Trophoblast cell (in vitro differentiated cells and primary cell): Measurements from ENCODE around the gene ETS2.

Experiments
- DNase-seq, 2 donors: peaks; one replicate each; pipeline ENCODE4 v3.0.0-alpha.2; 2016
- H2AFZ ChIP-seq: 2 replicates; pipeline ENCODE4 v1.6.1; 2013; ENCODE audit warnings: low read length, moderate library complexity, mild to moderate bottlenecking; ENCODE audit not compliant: insufficient read depth, poor library complexity
- H2AK5ac ChIP-seq: 2 replicates; pipeline ENCODE4 v1.6.1; 2013; ENCODE audit warnings: mild to moderate bottlenecking, low read length
- H2BK120ac ChIP-seq: 2 replicates; pipeline ENCODE4 v1.6.1; 2013; ENCODE audit warnings: low read length, mild to moderate bottlenecking, moderate library complexity; ENCODE audit not compliant: insufficient read depth, poor library complexity
- H2BK12ac ChIP-seq: 2 replicates; pipeline ENCODE4 v1.6.1; 2013; ENCODE audit warnings: mild to moderate bottlenecking, low read length, moderate library complexity
- H2BK5ac ChIP-seq: 2 replicates; pipeline ENCODE4 v1.6.1; 2013; ENCODE audit warnings: low read length, low read depth, moderate library complexity, mild to moderate bottlenecking; ENCODE audit not compliant: poor library complexity
- H3K14ac ChIP-seq: 2 replicates; pipeline ENCODE4 v1.6.1; 2013; ENCODE audit warnings: mild to moderate bottlenecking, low read length
- H3K18ac ChIP-seq: 2 replicates; pipeline ENCODE4 v1.6.1; 2013; ENCODE audit warnings: mild to moderate bottlenecking, low read length
- H3K23ac ChIP-seq: 2 replicates; pipeline ENCODE4 v1.6.1; 2013; ENCODE audit warnings: low read length
- H3K27ac ChIP-seq: 2 replicates; pipeline ENCODE4 v1.5.1; 2013; ENCODE audit warnings: low read depth, mild to moderate bottlenecking, inconsistent platforms, low read length, moderate library complexity
- H3K27me3 ChIP-seq: 2 replicates; pipeline ENCODE4 v1.6.1; 2013; ENCODE audit warnings: inconsistent platforms, mild to moderate bottlenecking, low read length, moderate library complexity; ENCODE audit not compliant: insufficient read depth
- H3K36me3 ChIP-seq, 2 experiments: 1 replicate in 1 of 2; 2 replicates in 1 of 2; pipeline ENCODE4 v1.6.1; 2013; ENCODE audit warnings: low read length in 2 of 2, mild to moderate bottlenecking in 2 of 2, moderate library complexity in 1 of 2; ENCODE audit not compliant: insufficient read depth in 2 of 2, control insufficient read depth in 1 of 2
- H3K4ac ChIP-seq: 2 replicates; pipeline ENCODE4 v1.6.1; 2013; ENCODE audit warnings: low read depth, mild to moderate bottlenecking, low read length, moderate library complexity
- H3K4me1 ChIP-seq, 2 experiments: 1 replicate in 1 of 2; 2 replicates in 1 of 2; pipeline ENCODE4 v1.6.1; 2013; ENCODE audit warnings: low read length in 2 of 2, mild to moderate bottlenecking in 2 of 2, moderate library complexity in 1 of 2; ENCODE audit not compliant: insufficient read depth in 2 of 2, control insufficient read depth in 1 of 2
- H3K4me2 ChIP-seq: 2 replicates; pipeline ENCODE4 v1.6.1; 2013; ENCODE audit warnings: inconsistent platforms, mild to moderate bottlenecking, low read length, moderate library complexity
- H3K4me3 ChIP-seq: 2 replicates; pipeline ENCODE4 v1.5.1; 2013; ENCODE audit warnings: mild to moderate bottlenecking, low read depth, low read length, inconsistent platforms
- H3K79me1 ChIP-seq: one replicate; pipeline ENCODE4 v1.6.1; 2013; ENCODE audit warnings: low read length
- H3K79me2 ChIP-seq: 2 replicates; pipeline ENCODE4 v1.6.1; 2013; ENCODE audit warnings: low read length, mild to moderate bottlenecking; ENCODE audit not compliant: control insufficient read depth, insufficient read depth, poor library complexity
- H3K9ac ChIP-seq: 2 replicates; pipeline ENCODE4 v1.6.1; 2013; ENCODE audit warnings: mild to moderate bottlenecking, low read length
- H3K9me3 ChIP-seq: 2 replicates; pipeline ENCODE4 v1.6.1; 2013; ENCODE audit warnings: low read depth, mild to moderate bottlenecking, control low read depth, inconsistent platforms, low read length; ENCODE audit not compliant: insufficient read depth
- H4K12ac ChIP-seq: 2 replicates; pipeline ENCODE4 v1.6.1; 2013; ENCODE audit warnings: low read depth, mild to moderate bottlenecking, low read length, moderate library complexity
- H4K8ac ChIP-seq: 2 replicates; pipeline ENCODE4 v1.6.1; 2013; ENCODE audit warnings: low read depth, mild to moderate bottlenecking, low read length, moderate library complexity
- H4K91ac ChIP-seq: one replicate; pipeline ENCODE4 v1.6.1; 2013; ENCODE audit warnings: low read depth, mild to moderate bottlenecking, low read length, moderate library complexity
- WGBS: extraction: QIAGEN DNeasy Blood & Tissue Kit; methylation state at CpG from one replicate; pipeline ENCODE4 v1.1.7; 2013; ENCODE audit warnings: missing lambda C conversion rate; ENCODE audit not compliant: insufficient read length, insufficient coverage; ENCODE audit errors: extremely low coverage; 5-methylcytosine and 5-hydroxymethylcytosine counted together

ETS2 gene

GRCh38 chr21:38790961-38791360 lies 14.8 kb upstream of the ETS2 start:
- no peak overlapping the region for H3K27ac ChIP-seq

DNA sequence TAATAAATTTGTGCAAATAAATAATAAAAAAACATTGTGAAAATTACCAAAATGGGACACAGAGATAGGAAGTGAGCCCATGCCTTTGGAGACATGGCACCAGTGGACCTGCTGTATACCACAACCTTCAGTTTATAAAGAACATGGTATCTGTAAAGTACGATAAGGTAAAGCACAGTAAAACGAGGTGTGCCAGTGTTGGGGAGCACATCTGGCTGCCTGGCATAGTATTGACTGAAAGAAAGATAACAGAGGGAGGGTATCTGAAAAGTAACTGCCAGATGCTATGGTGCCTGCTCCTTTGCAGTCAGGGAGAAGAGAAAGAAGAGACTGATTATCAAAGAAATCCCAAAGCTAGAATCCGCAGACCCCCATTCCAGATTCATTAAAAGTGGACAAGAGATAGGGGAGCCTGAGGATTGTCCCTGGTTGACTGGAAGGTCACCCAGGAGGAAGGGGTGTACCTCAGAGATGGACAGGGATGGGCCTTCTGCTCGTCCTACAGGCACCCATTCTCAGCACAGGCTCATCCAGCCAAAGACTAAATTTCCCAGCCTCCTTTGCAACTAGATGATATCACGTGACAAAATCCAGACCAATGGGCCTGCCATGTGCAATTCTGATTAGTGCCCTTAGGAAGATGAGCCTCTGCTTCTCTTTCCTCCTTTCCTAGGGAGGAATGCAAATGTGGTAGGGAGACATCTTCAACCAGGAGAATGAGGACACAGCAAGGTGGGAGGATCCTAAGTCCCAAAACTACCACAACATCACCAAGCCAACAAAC lies 12.9 kb upstream of the ETS2 start:
- H3K9me3 ChIP-seq = no peaks in the 10 kb centered on the region
- no CpG with 5 or more reads among the region's 5 CpGs for WGBS
- H3K9ac ChIP-seq = no peak overlapping the region
- no peak overlapping the region for H3K14ac ChIP-seq
- no peak overlapping the region for H2AFZ ChIP-seq
- H3K4me2 ChIP-seq = no peak overlapping the region
- no peaks in the 10 kb centered on the region for H3K36me3 ChIP-seq
- H2BK120ac ChIP-seq = no peak overlapping the region
- no peaks in the 10 kb centered on the region for H3K27me3 ChIP-seq
- no peak for DNase-seq
- no peak overlapping the region for H4K12ac ChIP-seq
- no peak overlapping the region for H2BK5ac ChIP-seq
- no peaks in the 10 kb centered on the region for H3K79me2 ChIP-seq
- no peak overlapping the region for H4K8ac ChIP-seq
- no peak overlapping the region for H3K18ac ChIP-seq
- peaks cover 9% of the 10 kb centered on the region for H3K79me1 ChIP-seq
- H3K4me1 ChIP-seq = peaks cover 11 to 24% of the 10 kb centered on the region in 2 experiments
- H3K27ac ChIP-seq = no peak overlapping the region
- no peak overlapping the region for H2AK5ac ChIP-seq
- no peak overlapping the region for H2BK12ac ChIP-seq
- no peak overlapping the region for H3K4me3 ChIP-seq
- H4K91ac ChIP-seq = no peak overlapping the region
- no peak overlapping the region for H3K23ac ChIP-seq
- H3K4ac ChIP-seq = no peak overlapping the region

More at GRCh38 chr21:38790961-38791360, 14.8 kb upstream of the ETS2 start:
- Histone ChIP-seq H3K4me1 (peaks cover 5 to 14% of the 10 kb centered on the region in 2 experiments), H4K8ac (no peak overlapping the region), H4K12ac (no peak overlapping the region), H3K79me2 (no peaks in the 10 kb centered on the region), H2AFZ (no peak overlapping the region), H3K14ac (no peak overlapping the region), H3K9me3 (no peaks in the 10 kb centered on the region), H3K36me3 (no peaks in the 10 kb centered on the region), H4K91ac (no peak overlapping the region), H2BK5ac (no peak overlapping the region), H3K4me3 (no peak overlapping the region), H3K4ac (no peak overlapping the region), H2BK12ac (no peak overlapping the region), H3K4me2 (no peak overlapping the region), H2BK120ac (no peak overlapping the region), H2AK5ac (no peak overlapping the region), H3K27me3 (no peaks in the 10 kb centered on the region), H3K23ac (no peak overlapping the region), H3K18ac (no peak overlapping the region), H3K9ac (no peak overlapping the region), H3K79me1 (peaks cover 2% of the 10 kb centered on the region)
- DNase-seq = no peak
- no CpG with 5 or more reads among the region's 4 CpGs for WGBS

DNA sequence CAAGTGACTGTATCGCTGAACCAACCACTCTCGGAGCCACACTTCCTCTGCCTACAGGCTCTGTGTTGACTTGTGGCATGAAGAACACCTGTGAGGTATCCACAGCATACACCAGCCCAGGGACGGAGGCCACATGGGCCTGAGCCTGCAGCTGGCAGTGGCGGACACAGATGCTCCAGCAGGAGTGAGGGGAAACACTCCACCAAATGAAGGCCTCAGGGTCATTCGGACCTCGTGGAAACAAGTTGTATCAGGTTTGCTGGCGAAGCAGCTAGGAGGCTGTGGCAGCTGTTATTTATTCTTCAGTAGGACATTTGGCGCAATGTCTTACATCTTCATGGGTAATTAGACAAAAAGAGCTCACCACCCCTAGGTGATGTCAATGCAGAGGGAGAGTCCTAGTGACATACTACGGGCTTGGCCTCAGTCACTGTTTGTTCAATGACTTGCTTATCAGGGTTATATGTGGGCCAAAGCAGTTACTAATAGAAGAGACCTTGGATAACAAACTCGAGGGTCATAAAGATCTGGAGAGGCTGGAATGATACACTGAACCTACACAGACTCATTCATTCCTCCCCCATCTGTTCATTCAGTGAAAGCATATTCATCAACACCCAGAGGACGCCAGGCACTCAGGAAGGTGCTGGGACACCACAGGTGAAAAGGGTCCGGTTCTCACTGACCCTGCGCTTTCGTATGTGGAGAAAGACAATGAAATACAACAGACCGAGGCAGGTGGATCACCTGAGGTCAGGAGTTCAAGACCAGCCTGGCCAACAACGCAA lies 11.6 kb upstream of the ETS2 start:
- Histone ChIP-seq H2AK5ac (no peak overlapping the region), H2AFZ (no peak overlapping the region), H4K8ac (no peak overlapping the region), H2BK5ac (no peak overlapping the region), H3K23ac (no peak overlapping the region), H3K4me2 (no peak overlapping the region), H3K79me1 (peaks cover 12% of the 10 kb centered on the region), H3K4me3 (no peak overlapping the region), H2BK120ac (no peak overlapping the region), H3K4ac (no peak overlapping the region), H2BK12ac (no peak overlapping the region), H3K27me3 (no peaks in the 10 kb centered on the region), H3K18ac (no peak overlapping the region), H4K12ac (no peak overlapping the region), H3K4me1 (peaks cover 11 to 25% of the 10 kb centered on the region in 2 experiments), H3K9me3 (no peaks in the 10 kb centered on the region), H3K9ac (no peak overlapping the region), H4K91ac (no peak overlapping the region), H3K27ac (no peak overlapping the region), H3K36me3 (no peaks in the 10 kb centered on the region), H3K14ac (no peak overlapping the region), H3K79me2 (no peaks in the 10 kb centered on the region)
- WGBS = no CpG with 5 or more reads among the region's 16 CpGs
- no peak for DNase-seq

- no peak overlapping the region for H2AFZ ChIP-seq
- H2AK5ac ChIP-seq = no peak overlapping the region
- no peak overlapping the region for H3K4me3 ChIP-seq
- H3K36me3 ChIP-seq = no peaks in the 10 kb centered on the region
- no peak overlapping the region for H4K91ac ChIP-seq
- DNase-seq = peak; percentile 78
- no peaks in the 10 kb centered on the region for H3K79me2 ChIP-seq
- H3K4me1 ChIP-seq = peaks cover 11 to 25% of the 10 kb centered on the region in 2 experiments
- WGBS = no CpG with 5 or more reads among the region's 6 CpGs
- H2BK12ac ChIP-seq = no peak overlapping the region
- no peak overlapping the region for H2BK5ac ChIP-seq
- H3K9ac ChIP-seq = no peak overlapping the region
- H3K23ac ChIP-seq = no peak overlapping the region
- H3K27ac ChIP-seq = no peak overlapping the region
- no peaks in the 10 kb centered on the region for H3K9me3 ChIP-seq
- H3K4me2 ChIP-seq = no peak overlapping the region
- no peak overlapping the region for H3K14ac ChIP-seq
- no peak overlapping the region for H4K8ac ChIP-seq
- no peak overlapping the region for H4K12ac ChIP-seq
- H2BK120ac ChIP-seq = no peak overlapping the region
- H3K27me3 ChIP-seq = no peaks in the 10 kb centered on the region
- no peak overlapping the region for H3K18ac ChIP-seq
- no peak overlapping the region for H3K4ac ChIP-seq
- H3K79me1 ChIP-seq = peaks cover 12% of the 10 kb centered on the region
These were observed 10.8 kb upstream of the ETS2 start for GRCh38 chr21:38794978-38795377.
